NCI-H2227 (cell line): ENCODE results near the gene SPAG5.

Experiments
- DNase-seq: peaks from one replicate; lab custom pipeline; 2025; ENCODE audit not compliant: unreplicated experiment; lab: John Stamatoyannopoulos, UW

SPAG5 gene

GRCh38 chr17:28572259-28573039, 26.4 kb downstream of the SPAG5 start:
- no peak for DNase-seq

- peak; percentile 92 for DNase-seq
Observed at GRCh38 chr17:28571361-28572122, 27.3 kb downstream of the SPAG5 start, which contains the start of gene PIGS. PIGS (minus strand) TSS chr17:28571524; CDS start chr17:28571496, 28 bp downstream.

- DNase-seq: peak; percentile 14
Observed at GRCh38 chr17:28570716-28571360, 28.0 kb downstream of the SPAG5 start.

DNA sequence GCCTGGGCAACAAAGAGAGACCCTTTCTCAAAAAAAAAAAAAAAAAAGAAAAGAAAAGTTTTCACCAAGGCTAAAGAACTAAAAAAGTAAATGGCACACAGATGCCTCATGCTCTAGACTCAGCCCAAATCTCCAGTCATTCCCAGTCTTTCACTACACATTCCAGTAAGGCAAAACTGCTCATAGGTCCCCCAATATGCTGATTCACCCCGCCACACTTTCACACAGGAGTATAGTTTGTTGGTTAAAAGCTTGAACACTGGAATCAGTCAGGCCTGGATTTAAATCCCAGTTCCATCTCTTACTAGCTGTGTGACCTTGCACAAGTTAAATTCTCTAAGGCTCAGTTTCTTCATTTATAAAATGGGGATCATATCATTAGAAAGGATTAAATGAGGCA, 29.4 kb downstream of the SPAG5 start:
- no peak for DNase-seq

- no peak for DNase-seq
Observed at GRCh38 chr17:28567604-28568003, 31.2 kb downstream of the SPAG5 start.

GRCh38 chr17:28563475-28563874, 35.4 kb downstream of the SPAG5 start:
- DNase-seq: no peak

DNA sequence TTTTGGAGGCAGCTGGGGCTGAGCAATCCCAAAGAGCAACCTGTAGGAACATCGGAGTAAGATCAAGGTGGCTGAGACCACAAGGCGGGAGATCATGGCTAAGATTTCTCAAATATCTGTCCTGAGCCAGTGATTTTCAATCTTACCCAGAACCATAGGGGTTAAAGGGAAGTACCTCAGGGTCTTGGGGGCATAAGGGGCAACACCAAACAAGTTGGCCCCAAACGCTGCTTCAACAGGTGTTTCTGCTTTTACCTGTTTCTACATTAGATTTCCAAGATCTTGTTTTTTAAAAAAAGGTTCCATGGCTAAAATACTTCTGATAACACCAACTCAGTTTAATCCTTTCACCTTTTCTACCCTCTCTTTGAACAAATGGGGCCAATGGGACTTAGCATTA, 43.8 kb downstream of the SPAG5 start:
- DNase-seq: no peak

DNA sequence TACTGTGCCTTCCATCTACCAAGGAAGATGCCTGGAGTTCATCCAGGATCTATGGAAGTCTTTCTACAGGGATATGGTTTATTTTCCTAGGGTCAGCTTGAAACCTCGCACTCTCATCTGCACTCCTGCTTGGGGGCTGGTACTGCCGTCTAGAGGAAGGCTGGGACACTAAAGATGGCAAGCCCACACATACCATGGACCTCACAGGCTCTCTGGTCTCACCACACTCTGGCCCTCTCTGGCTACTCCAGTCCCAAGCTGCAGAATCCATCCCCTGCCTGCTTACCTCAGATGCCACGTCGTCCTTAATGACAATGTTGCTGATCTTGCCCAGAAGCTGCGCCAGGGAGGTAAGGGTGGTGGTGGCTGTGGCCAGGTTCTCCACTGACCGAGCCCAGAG, 44.3 kb downstream of the SPAG5 start:
- DNase-seq: no peak

GRCh38 chr17:28553000-28553505, 45.8 kb downstream of the SPAG5 start:
- DNase-seq: no peak

DNA sequence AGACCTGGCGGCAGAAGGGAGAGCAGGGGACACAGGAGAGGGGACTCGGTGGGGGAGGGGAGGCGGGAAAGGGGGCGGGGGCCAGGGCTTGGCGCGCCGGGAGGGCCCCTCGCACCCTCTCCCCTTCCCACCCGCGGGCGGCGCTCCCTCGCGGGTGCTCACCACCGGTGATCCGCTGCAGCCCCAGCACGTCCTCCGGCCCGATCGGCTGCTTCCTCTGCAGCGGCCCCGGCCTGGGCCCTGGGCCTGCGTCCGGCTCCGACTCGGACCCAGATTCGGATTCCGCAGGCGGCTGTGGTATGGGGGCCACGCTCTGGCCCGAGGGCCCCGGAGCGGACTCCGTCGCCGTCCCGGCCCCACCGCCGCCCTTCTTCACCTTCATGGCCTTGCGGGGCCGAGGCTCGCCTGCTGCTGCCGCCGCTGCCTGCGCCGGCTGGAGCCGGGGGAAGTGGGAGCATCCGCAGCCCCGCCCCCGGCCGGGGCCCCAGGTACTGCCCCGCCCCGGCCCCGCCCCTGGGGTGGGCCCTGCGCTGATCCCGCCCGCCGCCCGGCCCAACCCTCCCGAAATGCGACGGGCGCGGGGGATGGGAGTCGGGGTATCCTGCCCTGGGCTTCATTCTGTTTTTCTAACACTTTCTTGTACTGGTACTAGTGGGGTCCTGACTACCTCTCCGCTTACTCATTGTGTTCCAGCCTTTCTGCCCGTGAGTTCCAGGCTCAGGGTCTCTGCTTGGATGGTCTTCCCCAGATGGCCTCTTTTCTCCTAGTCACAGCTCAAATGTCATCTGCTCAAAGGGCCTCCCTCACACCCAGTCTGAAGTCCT, 46.4 kb downstream of the SPAG5 start, which contains the start of gene UNC119:
Gene UNC119 (minus strand): TSS at position 449 of the 824 bp plus-strand sequence. CDS start 67 bp downstream, at position 382.
- DNase-seq: peak; percentile 80

- peak; percentile 18 for DNase-seq
Observed at GRCh38 chr17:28551421-28552175, 47.2 kb downstream of the SPAG5 start.

- no peak for DNase-seq
Observed at GRCh38 chr17:28550858-28551257, 48.0 kb downstream of the SPAG5 start.

DNA sequence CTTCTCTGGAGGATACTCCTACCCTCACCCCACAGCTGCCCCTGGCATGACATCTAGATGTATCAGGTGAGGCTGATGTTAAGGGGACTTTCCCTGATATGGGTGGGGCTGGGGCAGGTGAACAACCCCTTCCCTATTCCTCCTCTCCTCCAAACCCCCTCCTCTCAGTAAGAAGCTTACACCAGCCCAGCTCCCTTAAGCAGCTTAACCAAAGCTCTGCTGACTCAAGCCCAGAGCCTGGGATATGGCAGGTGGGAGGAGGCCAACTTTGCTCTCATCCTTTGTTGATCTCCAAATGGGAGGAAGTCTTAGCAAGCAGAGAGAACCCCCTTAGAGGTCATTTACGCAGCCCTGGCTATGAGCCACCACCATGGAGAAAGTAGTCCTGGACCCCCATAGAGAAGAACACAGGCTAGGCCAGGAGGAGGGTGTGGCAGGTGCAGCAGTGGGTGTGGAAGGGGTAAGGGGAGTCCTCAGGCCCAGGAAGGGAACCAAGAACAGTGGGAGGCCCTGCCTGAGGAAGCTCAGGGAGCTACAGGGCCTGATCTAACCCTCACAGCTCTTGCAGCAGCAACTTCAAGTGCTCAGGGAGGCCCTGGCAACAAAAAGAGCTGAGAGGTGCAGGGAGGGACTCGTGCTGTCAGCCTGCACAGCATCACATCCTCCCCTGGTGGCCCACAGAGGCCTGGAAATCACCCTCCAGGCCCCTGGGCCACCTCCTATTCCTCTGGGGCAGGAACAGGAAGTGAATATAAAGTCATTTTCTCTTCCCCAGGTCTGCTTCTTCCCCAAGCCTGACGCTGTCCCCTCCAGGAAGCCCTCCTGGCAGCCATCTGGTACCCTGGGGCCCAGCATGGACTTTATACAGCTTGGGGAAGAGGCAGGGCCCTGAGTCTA, 49.3 kb downstream of the SPAG5 start:
- DNase-seq: no peak

DNA sequence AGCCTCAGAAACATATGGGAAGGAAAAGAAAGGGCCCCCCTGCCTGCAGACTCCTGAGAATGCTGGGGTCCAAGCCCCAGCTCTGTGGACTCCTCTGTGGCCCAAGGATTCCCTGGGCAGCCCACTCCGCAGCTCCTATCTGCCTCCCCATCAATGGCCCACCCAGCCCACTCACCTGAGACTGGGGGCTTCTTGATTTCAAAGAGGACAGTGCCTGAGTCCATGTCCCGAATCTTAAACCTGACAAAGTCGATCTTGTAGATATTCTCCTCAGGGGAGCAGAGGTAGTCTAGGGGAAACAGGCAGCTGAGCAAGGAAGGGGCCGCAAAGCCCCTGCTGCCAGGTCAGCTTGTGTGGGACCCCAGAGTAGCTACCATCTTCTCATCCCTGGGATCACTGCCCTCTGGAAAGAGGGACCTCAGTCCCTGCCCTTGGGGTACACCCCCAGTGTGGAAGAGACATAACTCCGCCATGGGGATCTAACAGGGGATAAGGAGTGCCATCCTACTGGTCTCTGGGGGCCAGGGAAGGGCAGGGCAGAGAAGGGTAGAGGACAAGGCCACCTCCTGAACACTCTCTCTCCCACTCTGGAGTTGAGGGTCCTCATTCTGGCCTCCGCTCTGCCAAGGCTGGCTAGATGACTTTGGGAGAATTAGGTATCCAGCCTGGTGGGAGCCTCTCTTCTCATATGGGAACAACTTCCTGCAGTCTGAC, 50.3 kb downstream of the SPAG5 start:
- DNase-seq: no peak

GRCh38 chr17:28547623-28548416, 51.0 kb downstream of the SPAG5 start:
- peak; percentile 62 for DNase-seq

- no peak for DNase-seq
Observed at GRCh38 chr17:28547096-28547622, 51.7 kb downstream of the SPAG5 start.

DNA sequence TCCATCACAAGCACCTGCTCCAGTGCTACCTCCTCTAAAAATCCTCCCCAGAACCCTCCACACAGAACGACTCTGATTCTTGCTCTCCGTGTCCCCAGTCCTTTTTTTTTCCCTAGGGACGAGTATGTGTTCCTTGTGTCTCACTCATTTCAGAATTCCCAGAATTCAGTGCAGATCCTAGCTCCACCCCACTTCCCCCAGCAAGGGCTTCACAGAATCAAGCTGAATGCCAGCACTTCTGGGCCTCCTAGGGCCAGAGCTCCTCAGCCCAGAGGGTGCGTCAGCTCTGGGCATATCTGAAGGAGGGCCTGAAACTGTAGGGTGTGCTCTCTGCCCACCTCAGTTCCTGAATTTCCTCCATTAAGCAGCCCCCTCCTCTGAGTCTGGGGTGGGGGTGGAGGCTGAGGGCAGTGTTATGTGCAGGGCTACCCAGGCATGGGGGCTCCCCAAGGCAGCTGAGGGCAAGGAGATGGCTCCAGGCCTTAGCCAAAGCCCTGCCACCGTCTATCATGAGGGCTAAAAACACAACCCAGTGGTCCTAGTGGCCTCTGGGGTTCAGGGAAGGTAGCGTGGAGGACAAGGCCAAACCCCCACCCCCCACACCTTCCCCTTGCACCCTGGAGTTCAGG, 52.9 kb downstream of the SPAG5 start:
- DNase-seq: no peak
